Lung microvascular endothelial cell (primary cell): Measurements from ENCODE around the gene PKHD1. TPM values are rescaled to one million over a fixed set of nuclear protein-coding genes. Genes with fewer than 3 reads are reported as not detected.
"Not testable (repeated sequence)": the region's sequence is repeated elsewhere in the genome, so short reads cannot be mapped to it uniquely, and the experiment has no call there.

ENCODE experiments used
- DNase-seq, 2 donors: peaks; one replicate each; pipeline versions ENCODE4 v3.0.0 to v3.0.0-alpha.2; 2010; ENCODE audit warnings: low read depth in 2 of 2
- total RNA-seq: library from RNA; depleted of rRNA; stranded (reverse); fragments of >200 nt; gene quantifications from 2 replicates; pipeline ENCODE4 v1.2.1, GENCODE V29; 2014

Gene PKHD1
- total RNA-seq, 1 donor from 2014 or later = not detected

DNA sequence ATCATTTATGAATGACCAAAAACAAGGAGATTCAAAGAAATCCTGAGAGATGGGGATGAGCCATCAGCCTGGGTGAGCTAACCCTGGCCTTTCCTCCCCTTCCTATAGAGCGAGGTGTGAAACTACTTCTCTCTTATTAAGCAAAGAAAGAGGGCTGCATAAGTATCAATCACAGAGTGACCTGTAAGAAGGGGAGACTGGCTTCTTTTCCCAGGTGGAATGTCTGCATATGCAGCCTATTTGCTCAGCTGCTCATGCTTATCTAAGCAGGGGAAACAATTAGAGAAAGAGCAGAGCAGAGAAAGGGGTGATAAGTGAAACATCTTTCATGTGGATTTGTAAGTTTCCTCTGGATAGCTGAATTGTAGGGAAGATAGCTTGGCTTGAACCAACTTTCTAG lies 160.0 kb downstream of the PKHD1 start:
- DNase-seq = no peak

GRCh38 chr6:51926125-51926524 lies 161.3 kb downstream of the PKHD1 start:
- no peak for DNase-seq

GRCh38 chr6:51922479-51922878 lies 164.9 kb downstream of the PKHD1 start:
- DNase-seq = not testable (repeated sequence)

- not testable (repeated sequence) for DNase-seq
These were observed 169.1 kb downstream of the PKHD1 start for GRCh38 chr6:51918347-51918746.

DNA sequence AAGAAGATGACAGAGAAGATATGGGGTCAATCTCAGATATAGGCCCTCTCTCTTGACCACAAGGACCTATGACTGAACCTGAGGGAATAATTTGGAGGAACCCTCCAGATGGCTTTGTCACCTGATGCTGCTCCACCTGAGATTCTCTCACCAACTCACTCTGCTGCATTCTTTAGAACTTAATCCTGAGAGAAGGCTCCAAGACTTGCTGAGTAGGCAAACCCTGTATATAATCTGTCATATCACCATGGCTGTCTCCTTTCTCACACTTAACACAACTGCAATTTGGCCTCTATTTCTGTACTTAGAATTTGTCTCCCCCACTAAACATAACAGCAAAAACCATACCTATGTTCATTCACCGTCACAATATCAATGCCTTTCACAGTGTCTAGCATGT lies 172.3 kb downstream of the PKHD1 start:
- no peak for DNase-seq

DNA sequence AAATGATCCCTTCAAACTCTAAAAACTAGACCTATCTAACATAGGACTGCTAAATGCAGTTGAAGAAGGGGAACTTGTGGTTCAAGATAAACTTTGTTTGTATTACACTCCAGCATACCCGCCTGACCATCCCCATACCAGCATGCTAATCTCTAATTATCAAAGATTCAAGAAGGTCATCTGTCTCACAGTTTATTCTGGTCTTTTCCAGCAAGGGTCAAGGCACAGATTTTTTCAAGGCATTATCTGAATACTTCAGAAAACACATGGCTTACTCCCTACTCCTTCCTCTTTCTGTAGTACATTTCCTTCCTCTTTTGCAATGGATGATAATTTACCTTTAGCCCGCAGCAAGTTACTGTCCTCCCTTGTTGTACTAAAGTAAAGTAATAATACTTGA lies 174.1 kb downstream of the PKHD1 start:
- no peak for DNase-seq

DNA sequence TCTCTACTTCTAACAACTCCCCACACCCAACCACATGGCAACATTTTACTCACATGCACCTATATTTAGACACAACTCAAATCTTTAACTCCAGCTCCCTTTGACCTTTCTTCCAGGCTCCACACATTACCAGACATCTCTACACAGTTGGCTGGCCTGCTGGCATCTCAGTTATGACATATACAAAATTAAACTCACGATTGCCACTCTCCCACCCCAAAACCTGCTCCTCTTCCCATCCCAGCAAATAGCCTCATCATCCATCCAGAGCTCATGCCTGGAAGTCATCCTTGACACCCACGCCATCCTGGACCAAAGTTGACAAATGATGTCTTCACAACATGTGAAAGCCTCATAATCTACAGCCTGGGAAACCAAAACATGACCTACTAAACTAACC lies 176.6 kb downstream of the PKHD1 start:
- DNase-seq = no peak

GRCh38 chr6:51908243-51908642 lies 179.2 kb downstream of the PKHD1 start:
- DNase-seq = no peak

DNA sequence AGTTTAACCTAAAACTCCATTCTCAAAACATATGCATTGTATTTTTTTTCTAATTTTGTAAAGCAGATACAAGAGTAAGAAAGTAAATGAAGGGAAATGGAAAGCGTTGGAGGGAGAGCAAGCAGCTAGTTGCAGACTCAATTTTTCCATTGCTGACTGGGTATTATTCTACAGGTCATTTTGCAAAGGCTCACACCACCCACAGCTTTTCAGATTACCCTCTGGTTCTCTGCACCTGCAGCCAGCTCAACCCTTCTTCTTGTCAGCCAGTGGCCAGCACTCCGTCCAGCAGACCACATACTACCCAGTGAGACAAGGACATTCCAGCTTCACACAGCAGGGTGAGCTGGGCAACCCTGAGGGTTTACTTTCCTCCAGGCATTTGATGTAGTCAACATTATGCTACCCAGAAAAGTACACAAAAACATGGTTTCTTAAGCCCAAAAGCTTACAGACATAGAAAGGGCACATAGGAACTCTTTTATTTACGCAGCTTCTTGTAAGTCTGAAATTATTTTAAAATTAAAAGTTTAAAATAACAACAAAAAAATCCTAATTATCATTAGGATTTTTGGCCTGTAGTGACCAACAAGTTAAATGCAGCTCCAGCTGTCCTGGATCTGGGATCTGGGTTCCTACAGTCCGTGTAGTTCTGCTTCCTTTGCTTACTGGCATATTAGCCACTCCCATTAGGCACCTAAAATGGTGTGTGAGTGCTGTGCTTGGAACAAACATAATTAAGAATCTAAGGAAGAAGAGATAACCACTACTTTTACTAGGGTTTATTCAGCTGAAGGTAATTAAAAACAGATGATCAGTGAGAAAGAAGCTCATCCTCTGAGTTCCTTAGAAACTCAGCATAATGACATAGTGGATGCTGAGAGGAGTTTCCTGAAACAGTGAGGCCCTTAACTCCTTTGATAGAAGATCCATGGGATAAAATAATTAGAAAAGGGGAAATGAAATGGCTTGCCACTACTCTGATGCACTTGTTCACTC lies 185.3 kb downstream of the PKHD1 start:
- DNase-seq = no peak

- DNase-seq = no peak
These were observed 194.0 kb downstream of the PKHD1 start for GRCh38 chr6:51893366-51893765.

DNA sequence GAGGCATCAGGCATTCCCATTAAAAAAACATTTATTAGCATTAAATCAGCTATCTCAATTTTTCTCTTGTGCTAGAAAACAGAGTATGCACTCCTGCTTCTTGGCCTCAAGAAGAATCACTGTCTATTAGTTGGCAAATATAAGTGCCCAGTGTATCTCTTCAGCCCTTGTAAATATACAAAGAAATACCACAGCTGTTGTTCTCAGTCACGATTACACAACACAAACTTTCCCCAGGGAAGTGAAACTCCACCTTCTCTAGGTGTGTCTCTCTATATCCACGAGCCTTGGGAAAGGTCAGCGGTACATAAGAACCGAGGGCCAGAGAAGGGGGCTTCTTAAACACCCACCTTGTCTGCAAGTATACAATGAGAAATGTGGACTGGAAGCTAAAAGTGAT lies 194.7 kb downstream of the PKHD1 start:
- no peak for DNase-seq

- no peak for DNase-seq
These were observed 195.1 kb downstream of the PKHD1 start for GRCh38 chr6:51892339-51892738.

DNA sequence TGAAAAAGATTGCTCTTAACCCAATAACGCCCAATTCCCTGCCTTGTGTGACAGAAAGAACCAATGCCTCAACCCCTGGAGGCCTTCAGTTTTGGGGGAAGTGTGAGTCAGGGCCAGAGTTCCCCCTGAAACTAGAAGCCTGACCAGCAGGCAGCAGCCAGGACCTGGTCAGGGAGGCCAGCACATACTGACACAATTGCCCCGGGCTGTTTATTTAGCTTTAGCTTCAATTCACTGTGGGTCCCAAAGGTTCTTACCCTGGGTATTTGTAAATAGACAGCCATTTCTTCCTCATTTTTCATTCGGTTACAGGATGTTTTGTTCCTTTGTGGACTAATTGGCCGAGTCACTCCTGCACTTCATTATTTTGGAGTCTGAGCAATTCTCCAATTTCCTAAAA lies 195.6 kb downstream of the PKHD1 start:
- DNase-seq = no peak

DNA sequence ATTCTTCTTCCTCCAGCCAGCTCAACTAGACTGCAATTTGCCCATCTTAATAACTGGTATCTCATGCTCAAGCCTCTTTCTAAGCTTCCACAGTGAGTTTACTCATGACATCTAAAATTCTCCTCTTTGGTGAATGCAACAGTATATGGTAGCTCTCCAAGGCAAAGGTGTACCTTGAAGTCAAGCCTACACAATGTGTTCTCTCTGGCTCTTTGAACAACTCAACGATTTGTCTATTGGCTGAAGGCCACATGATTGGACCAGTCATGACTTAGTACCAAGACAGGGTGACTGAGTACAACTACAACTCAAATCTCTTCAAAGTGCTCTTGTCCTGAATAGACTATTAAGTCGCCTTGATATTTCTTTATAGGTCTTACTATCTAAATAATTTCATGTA lies 199.6 kb downstream of the PKHD1 start:
- no peak for DNase-seq

DNA sequence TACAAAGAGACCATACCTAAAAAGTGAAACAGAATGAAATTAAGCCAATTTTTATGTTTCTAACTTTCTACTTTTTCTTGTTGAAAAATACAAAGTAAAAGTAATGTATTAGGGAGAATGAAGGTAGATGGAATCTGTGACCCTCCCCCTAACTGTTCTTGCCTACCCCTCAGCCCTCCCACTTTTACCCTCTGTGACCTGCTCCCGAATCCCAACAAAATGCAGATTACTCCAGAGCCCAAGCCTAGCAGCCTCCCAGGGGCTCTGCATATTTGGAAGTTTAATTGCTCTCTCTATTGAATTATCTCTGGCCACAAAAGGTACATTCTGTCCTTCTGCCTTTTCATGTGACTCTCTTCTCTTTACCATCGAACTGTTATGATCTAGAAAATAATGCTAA lies 201.5 kb downstream of the PKHD1 start:
- DNase-seq = no peak

GRCh38 chr6:51868591-51869355 lies 218.6 kb downstream of the PKHD1 start:
- DNase-seq = no peak

GRCh38 chr6:51866867-51867266 lies 220.5 kb downstream of the PKHD1 start:
- DNase-seq = no peak

DNA sequence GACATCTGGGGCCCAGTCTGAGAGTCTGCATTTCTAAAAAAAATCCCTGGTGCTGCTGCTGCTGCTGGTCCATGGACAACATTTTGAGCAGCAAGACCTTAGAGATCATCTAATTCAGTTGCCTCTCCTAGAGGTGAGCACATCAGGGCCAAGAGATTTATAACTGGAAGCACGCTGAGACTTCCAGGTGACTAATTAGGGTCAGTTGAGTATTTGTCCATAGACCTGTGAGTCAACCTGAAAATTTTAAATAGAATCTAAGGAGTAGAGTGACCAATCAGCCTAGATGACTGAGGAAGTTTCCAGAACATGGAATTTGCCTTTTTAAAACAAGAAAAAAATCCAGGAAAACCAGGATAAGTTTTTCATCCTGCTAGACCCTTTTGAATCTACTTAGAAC lies 221.4 kb downstream of the PKHD1 start:
- no peak for DNase-seq

GRCh38 chr6:51865176-51865575 lies 222.2 kb downstream of the PKHD1 start:
- no peak for DNase-seq

- DNase-seq = no peak
These were observed 230.3 kb downstream of the PKHD1 start for GRCh38 chr6:51857134-51857533.

GRCh38 chr6:51856508-51856907 lies 230.9 kb downstream of the PKHD1 start:
- no peak for DNase-seq

DNA sequence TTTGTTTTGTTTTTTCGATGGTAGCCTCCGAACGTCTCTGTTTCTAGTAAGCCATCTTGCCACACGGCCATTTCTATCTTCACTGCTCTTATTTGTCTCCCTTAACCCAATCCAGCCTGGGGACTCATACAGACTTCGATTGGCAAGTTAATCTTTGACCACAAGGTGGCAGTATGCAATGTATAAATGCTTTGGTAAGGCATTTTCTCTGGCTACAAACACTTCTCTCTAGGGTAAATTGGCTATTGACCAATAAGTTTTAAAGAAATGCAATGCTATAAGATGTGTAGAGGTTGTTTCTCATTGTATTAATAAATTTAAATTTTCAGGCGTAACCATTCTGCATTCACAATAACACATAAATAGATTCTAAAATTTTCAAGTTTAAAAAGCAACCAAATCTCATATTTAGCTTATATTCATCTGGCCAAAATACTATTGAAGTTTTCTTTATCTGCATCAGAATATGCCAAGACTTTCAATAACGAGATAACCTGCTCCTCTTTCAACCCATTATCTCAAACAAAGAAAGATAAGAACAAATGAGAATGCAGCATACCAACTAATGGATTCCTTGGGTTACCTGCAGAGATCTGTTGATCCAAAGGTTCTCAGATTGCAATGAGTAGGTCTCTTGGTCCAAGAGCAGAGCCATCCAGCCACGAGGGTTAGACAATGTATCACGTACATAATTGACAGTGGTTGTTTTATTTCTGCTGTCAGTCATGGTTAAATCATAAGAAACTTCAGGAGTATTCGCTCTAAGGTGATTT lies 231.9 kb downstream of the PKHD1 start:
- peak; percentile 65 to 77 for DNase-seq
